Caco-2 (cell line): ENCODE results near the gene FBN2. TPM values are rescaled to one million over a fixed set of nuclear protein-coding genes. Genes with fewer than 3 reads are reported as not detected.

ENCODE experiments used
- BruUV-seq: library from RNA; stranded (reverse); fragments of 400-500 nt; replicated peaks from 2 replicates; lab custom pipeline; 2021; lab: Mats Ljungman, UMichigan
- CTCF ChIA-PET: fragments of 300-600 bp; sonication (Branson Sonifier 250); formaldehyde crosslinking; loops from one replicate; lab custom pipeline; 2022; ENCODE audit warnings: antibody characterized with exemption; lab: Charles Lee
- POLR2A ChIA-PET: fragments of 300-600 bp; sonication (Branson Sonifier 250); formaldehyde crosslinking; loops from one replicate; lab custom pipeline; 2022; ENCODE audit warnings: antibody characterized with exemption; lab: Charles Lee
- DNase-seq, 2 experiments: peaks; one replicate each; pipeline versions ENCODE4 v3.0.0 to v3.0.0-alpha.2; 2020 to 2022
- H3K27me3 ChIP-seq: replicated peaks from 2 replicates; pipeline ENCODE4 v1.6.0; 2011; ENCODE audit warnings: low read length; ENCODE audit not compliant: control insufficient read depth, insufficient read depth
- H3K36me3 ChIP-seq: 2 replicates; pipeline ENCODE4 v1.5.1; 2011; ENCODE audit warnings: low read length; ENCODE audit not compliant: control insufficient read depth, insufficient read depth
- H3K4me1 ChIP-seq: fragments of 250-450 bp; sonication (Bioruptor Pico); 2 replicates; pipeline ENCODE4 v1.5.1; 2020; ENCODE audit warnings: mild to moderate bottlenecking
- H3K4me3 ChIP-seq: 2 replicates; pipeline ENCODE4 v1.5.1; 2011; ENCODE audit warnings: low read depth, mild to moderate bottlenecking, control low read depth, low read length
- H3K9me3 ChIP-seq: fragments of 250-450 bp; sonication (Bioruptor Pico); 2 replicates; pipeline ENCODE4 v1.5.1; 2020; ENCODE audit warnings: mild to moderate bottlenecking, moderate library complexity
- H3K27ac Mint-ChIP-seq: one replicate; pipeline ENCODE4 v1.8.0; 2022; ENCODE audit warnings: mixed read lengths; ENCODE audit not compliant: unreplicated experiment
- H3K27me3 Mint-ChIP-seq: one replicate; pipeline ENCODE4 v1.8.0; 2022; ENCODE audit warnings: mixed read lengths; ENCODE audit not compliant: insufficient read depth, unreplicated experiment
- H3K36me3 Mint-ChIP-seq: one replicate; pipeline ENCODE4 v1.8.0; 2022; ENCODE audit warnings: mild to moderate bottlenecking, mixed read lengths; ENCODE audit not compliant: insufficient read depth, unreplicated experiment
- H3K4me1 Mint-ChIP-seq: one replicate; pipeline ENCODE4 v1.8.0; 2022; ENCODE audit warnings: low read depth, mixed read lengths; ENCODE audit not compliant: unreplicated experiment
- H3K4me3 Mint-ChIP-seq: one replicate; pipeline ENCODE4 v1.8.0; 2022; ENCODE audit warnings: mild to moderate bottlenecking, moderate library complexity, mixed read lengths; ENCODE audit not compliant: unreplicated experiment
- H3K9me3 Mint-ChIP-seq: one replicate; pipeline ENCODE4 v1.8.0; 2022; ENCODE audit warnings: mixed read lengths; ENCODE audit not compliant: unreplicated experiment
- CTCF ChIP-seq, 2 experiments: fragments of 200-600 bp in 1 of 2; IDR thresholded peaks; 1 replicate in 1 of 2; 2 replicates in 1 of 2; pipeline versions ENCODE4 v1.5.1 to v1.8.0; 2011 to 2022; ENCODE audit warnings: antibody characterized with exemption in 1 of 2, control low read depth in 1 of 2, inconsistent platforms in 1 of 2, low read depth in 1 of 2, low read length in 1 of 2, mild to moderate bottlenecking in 1 of 2, moderate library complexity in 1 of 2; ENCODE audit not compliant: insufficient read depth in 1 of 2, severe bottlenecking in 1 of 2, unreplicated experiment in 1 of 2
- intact Hi-C: fragments of 100-400 bp; cut with micrococcal nuclease; formaldehyde crosslinking; loops from one replicate; pipeline ENCODE4 v1.10.0; 2022; ENCODE audit not compliant: unreplicated experiment
- total RNA-seq: library from RNA; stranded (reverse); gene quantifications from 2 replicates; pipeline ENCODE4 v1.2.3, GENCODE V29; 2022

The FBN2 gene
- total RNA-seq, 1 experiment from 2014 or later, result 0.09 TPM

GRCh38 chr5:128376577-128376976 is 161.5 kb downstream of the FBN2 start:
- intact Hi-C loops, result no loop called here
- Histone ChIP-seq H3K9me3 (no peaks in the 10 kb centered on the region), H3K27me3 (no peaks in the 10 kb centered on the region), H3K4me3 (no peak overlapping the region), H3K36me3 (no peaks in the 10 kb centered on the region), H3K4me1 (no peaks in the 10 kb centered on the region)
- no peak for TF ChIP-seq CTCF (IDR thresholded peaks at IDR 0.05; ENCODE audit: insufficient read depth in 1 of 2, low read depth in 1 of 2, low read length in 1 of 2, severe bottlenecking in 1 of 2, unreplicated experiment in 1 of 2)
- H3K36me3 Mint-ChIP-seq, result no peaks in the 10 kb centered on the region
- no peak overlapping the region for H3K4me3 Mint-ChIP-seq
- peaks cover 12% of the 10 kb centered on the region for H3K4me1 Mint-ChIP-seq
- H3K27ac Mint-ChIP-seq, result no peak overlapping the region
- no TSS peak for BruUV-seq
- ChIA-PET CTCF (no interaction called here), POLR2A (no interaction called here)
- no peak for DNase-seq
- H3K9me3 Mint-ChIP-seq, result no peaks in the 10 kb centered on the region
- no peaks in the 10 kb centered on the region for H3K27me3 Mint-ChIP-seq

- ChIA-PET POLR2A (no interaction called here), CTCF (no interaction called here)
- no peak for TF ChIP-seq CTCF (IDR thresholded peaks at IDR 0.05; ENCODE audit: insufficient read depth in 1 of 2, low read depth in 1 of 2, low read length in 1 of 2, severe bottlenecking in 1 of 2, unreplicated experiment in 1 of 2)
- no peaks in the 10 kb centered on the region for H3K36me3 ChIP-seq
- H3K27me3 ChIP-seq, result no peaks in the 10 kb centered on the region
- Mint-ChIP-seq H3K9me3 (no peaks in the 10 kb centered on the region), H3K27me3 (no peaks in the 10 kb centered on the region), H3K27ac (no peak overlapping the region), H3K4me3 (no peak overlapping the region), H3K36me3 (no peaks in the 10 kb centered on the region), H3K4me1 (no peaks in the 10 kb centered on the region)
- no peak overlapping the region for H3K4me3 ChIP-seq
- DNase-seq, result no peak
- no peaks in the 10 kb centered on the region for H3K4me1 ChIP-seq
- intact Hi-C loops, result no loop called here
- H3K9me3 ChIP-seq, result no peaks in the 10 kb centered on the region
- no TSS peak for BruUV-seq
These were observed 171.9 kb downstream of the FBN2 start for GRCh38 chr5:128366147-128366546.

GRCh38 chr5:128362370-128362769 is 175.7 kb downstream of the FBN2 start:
- intact Hi-C loops, result no loop called here
- Histone ChIP-seq H3K27me3 (no peaks in the 10 kb centered on the region), H3K4me3 (no peak overlapping the region), H3K36me3 (no peaks in the 10 kb centered on the region), H3K9me3 (no peaks in the 10 kb centered on the region), H3K4me1 (peaks cover 17% of the 10 kb centered on the region)
- no TSS peak for BruUV-seq
- ChIA-PET POLR2A (no interaction called here), CTCF (no interaction called here)
- TF ChIP-seq CTCF (IDR thresholded peaks at IDR 0.05; ENCODE audit: insufficient read depth in 1 of 2, low read depth in 1 of 2, low read length in 1 of 2, severe bottlenecking in 1 of 2, unreplicated experiment in 1 of 2), result no peak
- H3K4me3 Mint-ChIP-seq, result no peak overlapping the region
- DNase-seq, result no peak
- no peak overlapping the region for H3K27ac Mint-ChIP-seq
- no peaks in the 10 kb centered on the region for H3K9me3 Mint-ChIP-seq
- no peaks in the 10 kb centered on the region for H3K27me3 Mint-ChIP-seq
- H3K36me3 Mint-ChIP-seq, result no peaks in the 10 kb centered on the region
- H3K4me1 Mint-ChIP-seq, result peaks cover 18% of the 10 kb centered on the region
